GM12878 (cell line): ENCODE results near the gene CEP19. TPM values are rescaled to one million over a fixed set of nuclear protein-coding genes. Genes with fewer than 3 reads are reported as not detected.

Experiments used
- BCL11A ChIP-seq: IDR thresholded peaks from 2 replicates; pipeline ENCODE4 v1.6.1; 2011; ENCODE audit warnings: low read depth, low read length
- CBX3 ChIP-seq: fragments of 200-600 bp; sonication (generic); IDR thresholded peaks from 2 replicates; pipeline ENCODE4 v1.6.1; 2016; ENCODE audit warnings: low read depth, borderline replicate concordance
- CHD1 ChIP-seq: IDR thresholded peaks from 2 replicates; pipeline ENCODE4 v1.6.1; 2012; ENCODE audit warnings: low read depth, low read length, improper control_type of control experiment
- CHD4 ChIP-seq: fragments of 200-600 bp; sonication (generic); IDR thresholded peaks from 2 replicates; pipeline ENCODE4 v1.6.1; 2016; ENCODE audit warnings: mild to moderate bottlenecking
- CREM ChIP-seq: IDR thresholded peaks from 2 replicates; pipeline ENCODE4 v1.6.1; 2014; ENCODE audit warnings: antibody characterized with exemption, low read depth
- DPF2 ChIP-seq: fragments of 450-650 bp; IDR thresholded peaks from 2 replicates; pipeline ENCODE4 v1.6.1; 2017; ENCODE audit warnings: mild to moderate bottlenecking
- EED ChIP-seq: sonication (generic); IDR thresholded peaks from 2 replicates; pipeline ENCODE4 v1.6.1; 2016; ENCODE audit warnings: antibody characterized with exemption, low read depth
- EP300 ChIP-seq, 2 experiments: fragments of 150-350 bp in 1 of 2; IDR thresholded peaks; 2 replicates each; pipeline ENCODE4 v1.6.1; 2011 to 2012; ENCODE audit warnings: low read depth in 2 of 2, low read length in 2 of 2, borderline replicate concordance in 1 of 2, improper control_type of control experiment in 1 of 2, inconsistent platforms in 1 of 2; ENCODE audit not compliant: control insufficient read depth in 1 of 2
- ESRRA ChIP-seq: IDR thresholded peaks from 2 replicates; pipeline ENCODE4 v1.6.1; 2012; ENCODE audit warnings: mild to moderate bottlenecking, low read length, improper control_type of control experiment
- ETV6 ChIP-seq, 2 experiments: fragments of 450-650 bp in 1 of 2; IDR thresholded peaks in 1 of 2; conservative IDR thresholded peaks in 1 of 2; 2 replicates each; pipeline ENCODE4 v1.6.1; 2014; ENCODE audit warnings: antibody characterized with exemption in 1 of 2, borderline replicate concordance in 1 of 2, low read depth in 1 of 2, mild to moderate bottlenecking in 1 of 2, moderate library complexity in 1 of 2
- FOXM1 ChIP-seq: IDR thresholded peaks from 2 replicates; pipeline ENCODE4 v1.6.1; 2012; ENCODE audit warnings: low read depth, mild to moderate bottlenecking, inconsistent platforms, low read length, moderate library complexity
- MEF2B ChIP-seq: fragments of 450-650 bp; IDR thresholded peaks from 2 replicates; pipeline ENCODE4 v1.6.1; 2018; ENCODE audit warnings: mild to moderate bottlenecking, moderate library complexity; ENCODE audit not compliant: partially characterized antibody, poor library complexity, severe bottlenecking
- MXI1 ChIP-seq: fragments of 150-350 bp; IDR thresholded peaks from 2 replicates; pipeline ENCODE4 v1.6.1; 2011; ENCODE audit warnings: low read depth, mild to moderate bottlenecking, inconsistent platforms, low read length, improper control_type of control experiment
- MYB ChIP-seq: fragments of 150-350 bp; IDR thresholded peaks from 2 replicates; pipeline ENCODE4 v1.6.1; 2014; ENCODE audit warnings: mild to moderate bottlenecking, low read depth, low read length, borderline replicate concordance
- PML ChIP-seq: IDR thresholded peaks from 2 replicates; pipeline ENCODE4 v1.6.1; 2012; ENCODE audit warnings: low read length, inconsistent platforms
- POLR2A ChIP-seq: IDR thresholded peaks from 2 replicates; pipeline ENCODE4 v1.6.1; 2011; ENCODE audit warnings: low read depth, mild to moderate bottlenecking, low read length
- POLR2AphosphoS5 ChIP-seq: IDR thresholded peaks from 2 replicates; pipeline ENCODE4 v1.6.1; 2011; ENCODE audit warnings: mild to moderate bottlenecking, low read length, inconsistent platforms
- RELA ChIP-seq: fragments of 450-650 bp; IDR thresholded peaks from 2 replicates; pipeline ENCODE4 v1.8.0; 2014; ENCODE audit warnings: borderline replicate concordance; ENCODE audit not compliant: partially characterized antibody
- SIN3A ChIP-seq: IDR thresholded peaks from 2 replicates; pipeline ENCODE4 v1.6.1; 2012; ENCODE audit warnings: low read depth, low read length, improper control_type of control experiment
- polyA plus RNA-seq, 11 experiments: library from polyadenylated mRNA; depleted of rRNA in 4 of 11; unstranded in 6 of 11; stranded (reverse) in 5 of 11; fragments of >200 nt; fragmentation: Nextera tagmentation in 4 of 11; fragmentation: Illumina TruSeq in 1 of 11; extraction: Ambion mirVana in 4 of 11; extraction: Trizol in 1 of 11; gene quantifications; 1 replicate in 1 of 11; 2 replicates in 10 of 11; pipeline versions ENCODE4 v1.2.1 to v1.2.3, GENCODE V29; 2011 to 2016; ENCODE audit warnings: inconsistent platforms in 2 of 11, missing spikeins in 2 of 11, low read depth in 1 of 11
- total RNA-seq, 4 experiments: library from RNA; depleted of rRNA in 3 of 4; stranded (reverse); fragments of >200 nt in 3 of 4; fragmentation: Illumina TruSeq in 1 of 4; extraction: Trizol in 1 of 4; gene quantifications; 2 replicates each; pipeline versions ENCODE4 v1.2.1 to v1.2.3, GENCODE V29; 2013 to 2021
- TF ChIP-seq, protein P1 (sequence below): IDR thresholded peaks from 2 replicates; pipeline ENCODE4 v1.6.1; 2011; ENCODE audit warnings: low read depth, low read length, improper control_type of control experiment, borderline replicate concordance
- TF ChIP-seq, protein P2 (sequence below): fragments of 450-650 bp; IDR thresholded peaks from 2 replicates; pipeline ENCODE4 v1.6.1; 2017; ENCODE audit warnings: antibody characterized with exemption, mild to moderate bottlenecking, moderate library complexity
- TF ChIP-seq, protein P3 (sequence below): IDR thresholded peaks from 2 replicates; pipeline ENCODE4 v1.6.1; 2012; ENCODE audit warnings: low read length, inconsistent platforms

Gene CEP19
- total and polyA plus RNA-seq, 10 of the 15 experiments (the other 5 are each of a cell fraction or from before 2014, with no cell fraction given), result 1.9 to 5.9 (median 2.7) TPM

DNA sequence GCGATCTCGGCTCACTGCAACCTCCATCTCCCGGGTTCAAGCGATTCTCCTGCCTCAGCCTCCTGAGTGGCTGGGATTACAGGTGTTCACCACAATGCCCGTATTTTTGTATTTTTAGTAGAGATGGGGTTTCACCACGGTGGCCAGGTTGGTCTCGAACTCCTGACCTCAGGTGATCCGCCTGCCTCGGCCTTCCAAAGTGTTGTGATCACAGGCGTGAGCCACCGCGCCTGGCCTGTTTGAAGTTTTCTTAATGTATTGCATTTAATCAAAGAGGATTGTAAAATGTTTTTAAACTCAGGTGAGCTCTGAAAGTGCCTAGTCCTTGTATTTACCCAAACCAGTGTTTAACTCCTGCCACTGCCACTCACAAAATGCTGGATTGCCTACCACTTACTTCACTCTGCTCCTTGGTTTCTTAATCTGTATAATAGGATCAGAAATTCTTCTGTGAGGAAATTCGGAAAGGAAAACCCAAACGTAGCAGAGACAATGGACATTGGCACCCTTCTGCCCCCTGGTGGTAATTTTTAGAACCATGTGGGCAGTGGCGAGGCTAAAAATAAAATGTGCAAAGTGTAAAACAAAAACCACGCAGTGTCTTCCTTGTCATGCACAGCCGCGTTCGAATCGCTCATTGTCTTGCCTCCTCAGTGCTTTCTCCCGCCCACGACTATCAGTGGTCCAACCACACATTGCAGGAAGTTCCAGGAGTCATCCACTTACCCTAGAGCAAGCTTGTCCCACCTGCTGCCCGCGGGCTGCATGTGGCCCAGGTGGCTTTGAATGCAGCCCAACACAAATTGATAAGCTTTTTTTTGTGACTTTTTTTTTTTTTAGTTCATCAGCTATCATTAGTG is 27.3 kb downstream of the CEP19 start (continued):
- TF ChIP-seq POLR2AphosphoS5 (no peak), CREM (peak; percentile 67; the same call in 1 of the 2 replicates), BCL11A (peak; percentile 75; the same call in 1 of the 2 replicates), SIN3A (no peak), RELA (peak; percentile 43), POLR2A (no peak), ETV6 (conservative IDR thresholded peaks at IDR 0.05 in 1 of 2, IDR thresholded peaks at IDR 0.05 in 1 of 2; ENCODE audit: borderline replicate concordance in 1 of 2, low read depth in 1 of 2) (peak in 1 of 2 experiments; percentile 72; a peak in 1 of 4 replicates), EP300 (IDR thresholded peaks at IDR 0.05; ENCODE audit: borderline replicate concordance in 1 of 2, control insufficient read depth in 1 of 2, low read depth in 2 of 2, low read length in 2 of 2) (0 out of 4 replicates have a peak, but pooled peaks have one; percentile 23 to 53), MYB (no peak), MEF2B (peak; percentile 85), PML (peak; percentile 65; the same call in 1 of the 2 replicates), FOXM1 (peak; percentile 76), CHD4 (no peak), CHD1 (no peak), MXI1 (peak; percentile 59; the same call in 1 of the 2 replicates), CBX3 (no peak), EED (peak; percentile 88; the same call in 1 of the 2 replicates), DPF2 (peak; percentile 55; the same call in 1 of the 2 replicates), ESRRA (no peak)
- TF ChIP-seq, protein P1, sequence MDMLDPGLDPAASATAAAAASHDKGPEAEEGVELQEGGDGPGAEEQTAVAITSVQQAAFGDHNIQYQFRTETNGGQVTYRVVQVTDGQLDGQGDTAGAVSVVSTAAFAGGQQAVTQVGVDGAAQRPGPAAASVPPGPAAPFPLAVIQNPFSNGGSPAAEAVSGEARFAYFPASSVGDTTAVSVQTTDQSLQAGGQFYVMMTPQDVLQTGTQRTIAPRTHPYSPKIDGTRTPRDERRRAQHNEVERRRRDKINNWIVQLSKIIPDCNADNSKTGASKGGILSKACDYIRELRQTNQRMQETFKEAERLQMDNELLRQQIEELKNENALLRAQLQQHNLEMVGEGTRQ, result no peak
- TF ChIP-seq, protein P2, sequence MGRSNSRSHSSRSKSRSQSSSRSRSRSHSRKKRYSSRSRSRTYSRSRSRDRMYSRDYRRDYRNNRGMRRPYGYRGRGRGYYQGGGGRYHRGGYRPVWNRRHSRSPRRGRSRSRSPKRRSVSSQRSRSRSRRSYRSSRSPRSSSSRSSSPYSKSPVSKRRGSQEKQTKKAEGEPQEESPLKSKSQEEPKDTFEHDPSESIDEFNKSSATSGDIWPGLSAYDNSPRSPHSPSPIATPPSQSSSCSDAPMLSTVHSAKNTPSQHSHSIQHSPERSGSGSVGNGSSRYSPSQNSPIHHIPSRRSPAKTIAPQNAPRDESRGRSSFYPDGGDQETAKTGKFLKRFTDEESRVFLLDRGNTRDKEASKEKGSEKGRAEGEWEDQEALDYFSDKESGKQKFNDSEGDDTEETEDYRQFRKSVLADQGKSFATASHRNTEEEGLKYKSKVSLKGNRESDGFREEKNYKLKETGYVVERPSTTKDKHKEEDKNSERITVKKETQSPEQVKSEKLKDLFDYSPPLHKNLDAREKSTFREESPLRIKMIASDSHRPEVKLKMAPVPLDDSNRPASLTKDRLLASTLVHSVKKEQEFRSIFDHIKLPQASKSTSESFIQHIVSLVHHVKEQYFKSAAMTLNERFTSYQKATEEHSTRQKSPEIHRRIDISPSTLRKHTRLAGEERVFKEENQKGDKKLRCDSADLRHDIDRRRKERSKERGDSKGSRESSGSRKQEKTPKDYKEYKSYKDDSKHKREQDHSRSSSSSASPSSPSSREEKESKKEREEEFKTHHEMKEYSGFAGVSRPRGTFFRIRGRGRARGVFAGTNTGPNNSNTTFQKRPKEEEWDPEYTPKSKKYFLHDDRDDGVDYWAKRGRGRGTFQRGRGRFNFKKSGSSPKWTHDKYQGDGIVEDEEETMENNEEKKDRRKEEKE, result no peak
- TF ChIP-seq, protein P3, sequence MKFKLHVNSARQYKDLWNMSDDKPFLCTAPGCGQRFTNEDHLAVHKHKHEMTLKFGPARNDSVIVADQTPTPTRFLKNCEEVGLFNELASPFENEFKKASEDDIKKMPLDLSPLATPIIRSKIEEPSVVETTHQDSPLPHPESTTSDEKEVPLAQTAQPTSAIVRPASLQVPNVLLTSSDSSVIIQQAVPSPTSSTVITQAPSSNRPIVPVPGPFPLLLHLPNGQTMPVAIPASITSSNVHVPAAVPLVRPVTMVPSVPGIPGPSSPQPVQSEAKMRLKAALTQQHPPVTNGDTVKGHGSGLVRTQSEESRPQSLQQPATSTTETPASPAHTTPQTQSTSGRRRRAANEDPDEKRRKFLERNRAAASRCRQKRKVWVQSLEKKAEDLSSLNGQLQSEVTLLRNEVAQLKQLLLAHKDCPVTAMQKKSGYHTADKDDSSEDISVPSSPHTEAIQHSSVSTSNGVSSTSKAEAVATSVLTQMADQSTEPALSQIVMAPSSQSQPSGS, result peak; percentile 82
